ENCODE results near the gene PACRG. TPM values are rescaled to one million over a fixed set of nuclear protein-coding genes. Genes with fewer than 3 reads are reported as not detected.

Gene PACRG
- total and polyA plus RNA-seq, 2 donors (not counting 3 experiments of a cell fraction or from before 2014, with no cell fraction given), result 0.08 TPM; not detected in 1

DNA sequence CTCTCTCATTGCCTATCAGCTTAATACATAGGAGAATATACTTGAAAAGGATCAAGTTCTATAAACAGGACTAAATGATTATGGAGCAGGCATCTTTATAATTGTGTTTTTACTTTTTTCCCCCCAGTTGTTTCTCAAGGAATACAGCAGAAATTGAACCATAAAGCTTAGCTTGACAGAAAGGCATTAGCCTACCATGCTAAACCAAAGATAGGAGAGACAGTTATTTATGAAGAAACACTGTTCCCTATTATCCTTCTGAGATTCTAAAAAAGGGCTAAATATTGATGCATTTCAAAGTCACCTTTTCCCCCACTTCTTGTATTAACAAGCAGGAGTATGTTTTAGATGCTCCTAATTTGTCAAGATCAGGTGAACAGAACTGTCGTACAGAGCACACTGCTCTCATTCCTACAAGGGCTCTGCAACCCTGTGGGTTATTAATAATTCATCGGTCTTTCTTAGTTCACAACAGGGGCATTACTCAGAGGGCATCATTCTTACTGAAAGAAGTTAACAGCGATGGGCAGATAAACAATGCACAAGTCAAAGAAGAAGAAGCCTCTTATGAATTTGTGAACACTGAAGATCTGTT is 38.9 kb upstream of the PACRG start:
- Histone ChIP-seq H3K9me3 (replicated peaks; ENCODE audit: control insufficient read depth, insufficient read depth, low read length) (no peaks in the 10 kb centered on the region), H3K27me3 (ENCODE audit: control insufficient read depth in 2 of 2, insufficient read depth in 2 of 2, low read length in 2 of 2) (no peaks in the 10 kb centered on the region), H4K20me1 (replicated peaks; ENCODE audit: control insufficient read depth, extremely low read depth, insufficient read depth, low read length) (no peaks in the 10 kb centered on the region), H3K36me3 (ENCODE audit: control insufficient read depth in 2 of 2, extremely low read depth in 1 of 2, insufficient read depth in 2 of 2, low read length in 2 of 2) (no peaks in the 10 kb centered on the region), H2AFZ (ENCODE audit: low read depth, low read length) (no peak overlapping the region), H3K9me1 (replicated peaks; ENCODE audit: control insufficient read depth, extremely low read depth, insufficient read depth, low read length) (no peaks in the 10 kb centered on the region), H3K79me2 (ENCODE audit: control insufficient read depth, insufficient read depth, low read length) (no peaks in the 10 kb centered on the region), H3K4me1 (ENCODE audit: control insufficient read depth, extremely low read depth, insufficient read depth, low read length) (no peaks in the 10 kb centered on the region), H3K4me3 (replicated peaks in 1 of 3; ENCODE audit: insufficient read depth in 1 of 3, low read depth in 1 of 3, low read length in 3 of 3) (no peak overlapping the region), H3K9ac (replicated peaks; ENCODE audit: extremely low read depth, insufficient read depth, low read length) (no peak overlapping the region), H3K27ac (ENCODE audit: insufficient read depth, low read depth, low read length) (no peak overlapping the region), H3K4me2 (ENCODE audit: insufficient read depth, low read length) (no peak overlapping the region)
- FAIRE-seq (no peak), DNase-seq (ENCODE audit: low read depth, low spot score) (no peak)
- intact Hi-C loops (cut with micrococcal nuclease), result no loop called here
- TF ChIP-seq GATA2 (IDR thresholded peaks at IDR 0.05; ENCODE audit: insufficient read depth, insufficient read length, low read depth, low read length) (no peak), JUN (IDR thresholded peaks at IDR 0.05; ENCODE audit: borderline replicate concordance, insufficient read depth, insufficient read length, low read depth) (no peak), POLR2AphosphoS5 (IDR thresholded peaks at IDR 0.05; ENCODE audit: insufficient read depth, low read depth, low read length) (no peak), POLR2A (IDR thresholded peaks at IDR 0.05; ENCODE audit: low read depth, low read length) (no peak), MYC (IDR thresholded peaks at IDR 0.05; ENCODE audit: low read depth, low read length) (no peak)
- TF ChIP-seq, protein P1, sequence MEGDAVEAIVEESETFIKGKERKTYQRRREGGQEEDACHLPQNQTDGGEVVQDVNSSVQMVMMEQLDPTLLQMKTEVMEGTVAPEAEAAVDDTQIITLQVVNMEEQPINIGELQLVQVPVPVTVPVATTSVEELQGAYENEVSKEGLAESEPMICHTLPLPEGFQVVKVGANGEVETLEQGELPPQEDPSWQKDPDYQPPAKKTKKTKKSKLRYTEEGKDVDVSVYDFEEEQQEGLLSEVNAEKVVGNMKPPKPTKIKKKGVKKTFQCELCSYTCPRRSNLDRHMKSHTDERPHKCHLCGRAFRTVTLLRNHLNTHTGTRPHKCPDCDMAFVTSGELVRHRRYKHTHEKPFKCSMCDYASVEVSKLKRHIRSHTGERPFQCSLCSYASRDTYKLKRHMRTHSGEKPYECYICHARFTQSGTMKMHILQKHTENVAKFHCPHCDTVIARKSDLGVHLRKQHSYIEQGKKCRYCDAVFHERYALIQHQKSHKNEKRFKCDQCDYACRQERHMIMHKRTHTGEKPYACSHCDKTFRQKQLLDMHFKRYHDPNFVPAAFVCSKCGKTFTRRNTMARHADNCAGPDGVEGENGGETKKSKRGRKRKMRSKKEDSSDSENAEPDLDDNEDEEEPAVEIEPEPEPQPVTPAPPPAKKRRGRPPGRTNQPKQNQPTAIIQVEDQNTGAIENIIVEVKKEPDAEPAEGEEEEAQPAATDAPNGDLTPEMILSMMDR (IDR thresholded peaks at IDR 0.05; ENCODE audit: extremely low read depth in 1 of 2, insufficient read depth in 1 of 2, low read depth in 1 of 2, low read length in 2 of 2), result no peak
- BruUV-seq (replicated peaks), result no TSS peak
- ChIA-PET POLR2A (no interaction called here), CTCF (no interaction called here)
- dilution Hi-C loops (cut with MboI; ENCODE audit: extremely low pct_ligation_motif_present, low sequenced_read_pairs), result no loop called here

DNA sequence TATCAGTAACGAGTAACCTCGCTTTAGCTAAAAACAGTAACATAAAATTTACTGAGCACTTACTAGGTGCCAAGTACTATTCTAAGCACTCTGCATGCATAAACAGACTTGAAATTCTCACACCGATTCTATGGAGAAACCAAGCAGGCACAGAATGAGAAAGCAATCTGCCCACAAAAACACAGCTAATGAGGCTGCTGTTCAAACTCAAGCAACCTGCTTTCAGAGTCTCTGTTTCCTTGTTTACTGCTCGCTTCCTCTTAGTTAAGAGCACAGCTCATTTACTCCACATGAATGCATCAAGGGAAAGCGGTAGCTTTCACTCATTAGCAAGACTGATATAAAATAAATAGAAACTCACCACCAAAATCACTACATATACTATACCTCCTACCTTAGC is 37.6 kb upstream of the PACRG start:
- BruUV-seq (replicated peaks), result no TSS peak
- no peak overlapping the region for H3K4me2 ChIP-seq (ENCODE audit: insufficient read depth, low read length)
- FAIRE-seq, result no peak
- no peak overlapping the region for H3K9ac ChIP-seq (replicated peaks; ENCODE audit: extremely low read depth, insufficient read depth, low read length)
- H3K36me3 ChIP-seq (ENCODE audit: control insufficient read depth in 2 of 2, extremely low read depth in 1 of 2, insufficient read depth in 2 of 2, low read length in 2 of 2), result no peaks in the 10 kb centered on the region
- no peak overlapping the region for H2AFZ ChIP-seq (ENCODE audit: low read depth, low read length)
- DNase-seq (ENCODE audit: low read depth, low spot score), result no peak
- no peaks in the 10 kb centered on the region for H3K79me2 ChIP-seq (ENCODE audit: control insufficient read depth, insufficient read depth, low read length)
- H3K27ac ChIP-seq (ENCODE audit: insufficient read depth, low read depth, low read length), result no peak overlapping the region
- no peaks in the 10 kb centered on the region for H3K4me1 ChIP-seq (ENCODE audit: control insufficient read depth, extremely low read depth, insufficient read depth, low read length)
- H3K27me3 ChIP-seq (ENCODE audit: control insufficient read depth in 2 of 2, insufficient read depth in 2 of 2, low read length in 2 of 2), result no peaks in the 10 kb centered on the region
- dilution Hi-C loops (cut with MboI; ENCODE audit: extremely low pct_ligation_motif_present, low sequenced_read_pairs), result no loop called here
- no peaks in the 10 kb centered on the region for H4K20me1 ChIP-seq (replicated peaks; ENCODE audit: control insufficient read depth, extremely low read depth, insufficient read depth, low read length)
- intact Hi-C loops (cut with micrococcal nuclease), result no loop called here
- CTCF ChIA-PET, result no interaction called here
- H3K9me1 ChIP-seq (replicated peaks; ENCODE audit: control insufficient read depth, extremely low read depth, insufficient read depth, low read length), result no peaks in the 10 kb centered on the region
- POLR2A ChIA-PET, result no interaction called here
- TF ChIP-seq, protein P2, sequence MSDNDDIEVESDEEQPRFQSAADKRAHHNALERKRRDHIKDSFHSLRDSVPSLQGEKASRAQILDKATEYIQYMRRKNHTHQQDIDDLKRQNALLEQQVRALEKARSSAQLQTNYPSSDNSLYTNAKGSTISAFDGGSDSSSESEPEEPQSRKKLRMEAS (IDR thresholded peaks at IDR 0.05; ENCODE audit: insufficient read depth, insufficient read length), result no peak
- no peak for TF ChIP-seq POLR2A (IDR thresholded peaks at IDR 0.05; ENCODE audit: low read depth, low read length)
- no peak for TF ChIP-seq EZH2 (IDR thresholded peaks at IDR 0.05; ENCODE audit: borderline replicate concordance, low read depth, low read length, severe bottlenecking)
- no peak for TF ChIP-seq MYC (IDR thresholded peaks at IDR 0.05; ENCODE audit: low read depth, low read length)
- no peak for TF ChIP-seq FOS (IDR thresholded peaks at IDR 0.05; ENCODE audit: borderline replicate concordance, insufficient read depth, low read length)
- TF ChIP-seq, protein P1 (IDR thresholded peaks at IDR 0.05; ENCODE audit: extremely low read depth in 1 of 2, insufficient read depth in 1 of 2, low read depth in 1 of 2, low read length in 2 of 2), result no peak
- no peak for TF ChIP-seq POLR2AphosphoS5 (IDR thresholded peaks at IDR 0.05; ENCODE audit: insufficient read depth, low read depth, low read length)
- no peak for TF ChIP-seq JUN (IDR thresholded peaks at IDR 0.05; ENCODE audit: borderline replicate concordance, insufficient read depth, insufficient read length, low read depth)
- TF ChIP-seq GATA2 (IDR thresholded peaks at IDR 0.05; ENCODE audit: insufficient read depth, insufficient read length, low read depth, low read length), result no peak
- H3K9me3 ChIP-seq (replicated peaks; ENCODE audit: control insufficient read depth, insufficient read depth, low read length), result no peaks in the 10 kb centered on the region
- no peak overlapping the region for H3K4me3 ChIP-seq (replicated peaks in 1 of 3; ENCODE audit: insufficient read depth in 1 of 3, low read depth in 1 of 3, low read length in 3 of 3)
